Gastroesophageal sphincter (tissue), 4 donors: ENCODE measurements around the gene TMEM86A. TPM values are rescaled to one million over a fixed set of nuclear protein-coding genes. Genes with fewer than 3 reads are reported as not detected.

ENCODE experiments used
- ATAC-seq: fragments of 150-250 bp; one replicate; pipeline ENCODE4 v1.9.1; 2016; ENCODE audit warnings: mild to moderate bottlenecking, moderate library complexity
- H3K27ac ChIP-seq, 4 donors: fragments of 200-600 bp; sonication (generic) in 3 of 4; 1 replicate in 3 of 4; 2 replicates in 1 of 4; pipeline ENCODE4 v1.5.1; 2016 to 2019
- H3K27me3 ChIP-seq: fragments of 200-600 bp; sonication (generic); one replicate; pipeline ENCODE4 v1.5.1; 2019
- H3K36me3 ChIP-seq, 2 donors: fragments of 200-600 bp; sonication (generic); one replicate each; pipeline ENCODE4 v1.5.1; 2019; ENCODE audit warnings: control low read depth in 1 of 2
- H3K4me1 ChIP-seq, 3 donors: fragments of 200-600 bp; sonication (generic); 1 replicate in 2 of 3; 2 replicates in 1 of 3; pipeline ENCODE4 v1.5.1; 2016 to 2019; ENCODE audit warnings: control low read depth in 2 of 3
- H3K4me3 ChIP-seq, 2 donors: fragments of 200-600 bp; sonication (generic); one replicate each; pipeline ENCODE4 v1.5.1; 2019; ENCODE audit warnings: mild to moderate bottlenecking in 1 of 2, moderate library complexity in 1 of 2
- H3K9me3 ChIP-seq, 3 donors: fragments of 200-600 bp; sonication (generic); one replicate each; pipeline ENCODE4 v1.5.1; 2017 to 2019; ENCODE audit warnings: control low read depth in 2 of 3
- EP300 ChIP-seq: sonication (generic); formaldehyde crosslinking; IDR thresholded peaks from one replicate; pipeline ENCODE4 v1.6.1; 2017; ENCODE audit warnings: antibody characterized with exemption, mild to moderate bottlenecking
- POLR2A ChIP-seq, 2 donors: fragments of 450-650 bp; IDR thresholded peaks; one replicate each; pipeline ENCODE4 v1.6.1; 2017; ENCODE audit warnings: antibody characterized with exemption in 2 of 2, mild to moderate bottlenecking in 2 of 2, moderate library complexity in 1 of 2
- POLR2AphosphoS5 ChIP-seq: sonication (generic); formaldehyde crosslinking; IDR thresholded peaks from one replicate; pipeline ENCODE4 v1.6.1; 2017; ENCODE audit warnings: antibody characterized with exemption
- WGBS, 2 donors: methylation state at CpG; one replicate each; pipeline ENCODE4 v1.1.5; 2018; ENCODE audit warnings: low coverage in 1 of 2; 5-methylcytosine and 5-hydroxymethylcytosine counted together
- total RNA-seq, 4 donors: library from RNA; depleted of rRNA; stranded (reverse); fragments of >200 nt; gene quantifications; one replicate each; pipeline ENCODE4 v1.1.0, GENCODE V29; 2016
- TF ChIP-seq, protein P1 (sequence below), 4 experiments: fragments of 200-600 bp in 2 of 4; fragments of 450-650 bp in 2 of 4; sonication (generic) in 1 of 4; IDR thresholded peaks; one replicate each; pipeline ENCODE4 v1.5.1; 2017 to 2019; ENCODE audit warnings: antibody characterized with exemption in 4 of 4, mild to moderate bottlenecking in 2 of 4, moderate library complexity in 2 of 4

Gene TMEM86A
- total RNA-seq, 4 donors from 2014 or later = 2.6 to 5.5 (median 3.1) TPM

DNA sequence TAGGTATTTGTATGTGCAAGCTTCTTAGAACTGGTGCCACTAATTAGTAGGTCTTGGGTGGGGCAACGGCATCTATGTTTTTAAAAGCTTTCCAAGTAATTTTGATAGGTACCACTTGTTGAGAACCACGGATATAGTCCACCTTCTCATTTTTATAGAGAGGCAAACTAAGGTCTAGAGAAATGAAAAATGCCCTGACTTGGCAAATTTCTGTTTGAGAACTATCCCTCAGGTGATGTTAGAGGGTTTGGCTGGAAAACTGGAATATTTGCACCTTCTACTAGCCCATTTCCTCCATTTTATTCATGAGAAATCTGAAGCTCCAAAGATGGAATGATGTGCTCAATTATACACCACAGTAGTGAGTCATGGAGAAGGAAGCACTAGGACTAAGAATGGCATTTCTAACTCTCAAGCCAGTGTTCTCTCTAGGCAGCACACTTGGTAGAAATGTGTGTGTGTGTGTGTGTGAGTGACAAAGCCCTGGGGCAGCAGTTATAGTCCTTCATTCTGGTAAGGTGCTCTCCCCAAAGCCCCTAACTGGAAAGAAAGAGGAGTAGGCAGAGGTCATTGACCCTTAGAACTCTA is 1.8 kb upstream of the TMEM86A start:
- no peak overlapping the region for H3K27ac ChIP-seq
- peaks cover 0 to 10% of the 10 kb centered on the region in 2 donors for H3K36me3 ChIP-seq
- H3K4me3 ChIP-seq = no peak overlapping the region
- TF ChIP-seq POLR2AphosphoS5 = no peak
- TF ChIP-seq, protein P1, sequence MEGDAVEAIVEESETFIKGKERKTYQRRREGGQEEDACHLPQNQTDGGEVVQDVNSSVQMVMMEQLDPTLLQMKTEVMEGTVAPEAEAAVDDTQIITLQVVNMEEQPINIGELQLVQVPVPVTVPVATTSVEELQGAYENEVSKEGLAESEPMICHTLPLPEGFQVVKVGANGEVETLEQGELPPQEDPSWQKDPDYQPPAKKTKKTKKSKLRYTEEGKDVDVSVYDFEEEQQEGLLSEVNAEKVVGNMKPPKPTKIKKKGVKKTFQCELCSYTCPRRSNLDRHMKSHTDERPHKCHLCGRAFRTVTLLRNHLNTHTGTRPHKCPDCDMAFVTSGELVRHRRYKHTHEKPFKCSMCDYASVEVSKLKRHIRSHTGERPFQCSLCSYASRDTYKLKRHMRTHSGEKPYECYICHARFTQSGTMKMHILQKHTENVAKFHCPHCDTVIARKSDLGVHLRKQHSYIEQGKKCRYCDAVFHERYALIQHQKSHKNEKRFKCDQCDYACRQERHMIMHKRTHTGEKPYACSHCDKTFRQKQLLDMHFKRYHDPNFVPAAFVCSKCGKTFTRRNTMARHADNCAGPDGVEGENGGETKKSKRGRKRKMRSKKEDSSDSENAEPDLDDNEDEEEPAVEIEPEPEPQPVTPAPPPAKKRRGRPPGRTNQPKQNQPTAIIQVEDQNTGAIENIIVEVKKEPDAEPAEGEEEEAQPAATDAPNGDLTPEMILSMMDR (IDR thresholded peaks at IDR 0.05) = no peak
- no peak for TF ChIP-seq EP300
- no peak for TF ChIP-seq POLR2A (IDR thresholded peaks at IDR 0.05)
- H3K4me1 ChIP-seq = peaks cover 0 to 23% (median 0%) of the 10 kb centered on the region in 3 donors
- no peak for ATAC-seq
- no peaks in the 10 kb centered on the region for H3K9me3 ChIP-seq
- no peaks in the 10 kb centered on the region for H3K27me3 ChIP-seq
- 67 to 87% methylated on average over 1 to 2 of the region's 2 CpGs for WGBS, 2 donors

DNA sequence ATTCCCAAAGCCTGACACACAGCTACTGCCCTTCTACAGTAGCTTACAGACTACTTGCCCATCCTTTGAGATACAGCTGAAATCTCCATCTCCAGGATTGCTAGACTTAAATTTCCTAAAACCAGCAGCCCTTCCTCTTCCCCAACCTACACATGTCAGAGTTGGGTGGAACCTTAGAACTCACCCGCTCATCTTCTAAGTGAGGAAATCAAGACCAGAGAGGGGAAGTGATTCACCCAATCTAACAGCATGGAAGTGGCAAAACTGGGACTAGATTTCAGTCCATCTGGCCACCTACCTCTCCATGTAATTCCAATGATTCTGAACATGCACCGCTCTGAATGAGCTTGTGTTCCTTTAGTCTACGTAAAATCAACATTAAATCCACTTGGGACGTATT is 1.0 kb upstream of the TMEM86A start:
- 96% methylated on average over 3 of the region's 4 CpGs for WGBS, 2 donors
- Histone ChIP-seq H3K4me3 (no peak overlapping the region), H3K36me3 (peaks cover 0 to 18% of the 10 kb centered on the region in 2 donors), H3K27me3 (no peaks in the 10 kb centered on the region), H3K27ac (peak overlapping the region in 2 of 4 donors; percentile 19 to 90), H3K4me1 (peaks cover 0 to 23% (median 0%) of the 10 kb centered on the region in 3 donors), H3K9me3 (no peaks in the 10 kb centered on the region)
- ATAC-seq = no peak
- TF ChIP-seq EP300 (no peak), POLR2A (IDR thresholded peaks at IDR 0.05) (no peak)

DNA sequence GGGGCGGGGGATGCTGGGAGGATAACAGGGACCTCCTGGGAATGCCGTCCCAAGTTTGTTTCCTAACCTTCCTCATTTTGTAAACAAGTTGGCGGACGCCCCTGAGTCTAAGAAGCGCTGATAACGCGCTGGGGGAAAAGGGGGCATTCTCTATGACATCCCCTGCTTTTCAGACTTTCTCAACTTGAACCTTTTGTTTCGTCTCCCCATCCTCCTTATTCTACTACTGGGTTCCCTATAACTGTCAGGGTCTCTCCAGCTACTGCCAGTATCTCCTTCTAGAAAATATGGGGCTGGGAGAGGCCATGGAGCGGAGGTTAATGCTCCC is 654 bp downstream of the TMEM86A start:
- H3K27me3 ChIP-seq = no peaks in the 10 kb centered on the region
- H3K4me3 ChIP-seq = peak overlapping the region; percentile 48 to 98
- 6 to 12% methylated on average over 7 to 8 of the region's 9 CpGs for WGBS, 2 donors
- H3K9me3 ChIP-seq = no peaks in the 10 kb centered on the region
- TF ChIP-seq EP300 = no peak
- TF ChIP-seq, protein P1 (IDR thresholded peaks at IDR 0.05) = no peak
- TF ChIP-seq POLR2A (IDR thresholded peaks at IDR 0.05) = no peak
- TF ChIP-seq POLR2AphosphoS5 = no peak
- ATAC-seq = no peak
- H3K4me1 ChIP-seq = peaks cover 0 to 23% (median 0%) of the 10 kb centered on the region in 3 donors
- H3K27ac ChIP-seq = peak overlapping the region in 3 of 4 donors; percentile 81 to 90 (median 86)
- H3K36me3 ChIP-seq = peaks cover 0 to 24% of the 10 kb centered on the region in 2 donors

DNA sequence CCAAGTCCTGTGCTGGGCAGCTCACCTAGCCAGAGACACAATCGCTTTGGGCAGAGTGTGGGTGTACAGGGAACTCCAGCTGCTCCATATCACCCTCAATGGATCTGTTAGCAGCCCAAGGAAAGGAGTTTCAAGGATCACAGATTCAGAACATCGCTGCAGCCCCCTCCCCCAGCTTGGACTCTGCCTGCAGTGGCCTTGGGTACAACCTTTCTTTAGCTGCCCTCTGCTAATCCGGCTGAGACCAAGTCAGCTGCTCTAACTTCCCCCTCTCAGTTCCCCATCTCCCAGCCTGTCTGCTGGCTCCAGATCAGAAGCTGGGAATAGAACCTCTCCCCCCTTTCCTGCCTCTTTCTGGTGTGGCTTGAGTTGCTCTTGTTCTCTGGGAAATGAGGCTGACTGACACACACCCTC is 1.3 kb downstream of the TMEM86A start:
- 50% methylated on average over 2 of the region's 3 CpGs; no CpG with 5 or more reads in 1 of the 2 donors for WGBS, 2 donors
- TF ChIP-seq POLR2AphosphoS5 (no peak), EP300 (no peak), POLR2A (IDR thresholded peaks at IDR 0.05) (no peak)
- TF ChIP-seq, protein P1 (IDR thresholded peaks at IDR 0.05) = no peak
- Histone ChIP-seq H3K4me3 (peak overlapping the region in 1 of 2 donors; percentile 98), H3K27me3 (no peaks in the 10 kb centered on the region), H3K27ac (peak overlapping the region in 2 of 4 donors; percentile 81 to 90), H3K4me1 (peaks cover 0 to 29% (median 0%) of the 10 kb centered on the region in 3 donors), H3K9me3 (no peaks in the 10 kb centered on the region), H3K36me3 (peaks cover 0 to 24% of the 10 kb centered on the region in 2 donors)
- ATAC-seq = no peak

DNA sequence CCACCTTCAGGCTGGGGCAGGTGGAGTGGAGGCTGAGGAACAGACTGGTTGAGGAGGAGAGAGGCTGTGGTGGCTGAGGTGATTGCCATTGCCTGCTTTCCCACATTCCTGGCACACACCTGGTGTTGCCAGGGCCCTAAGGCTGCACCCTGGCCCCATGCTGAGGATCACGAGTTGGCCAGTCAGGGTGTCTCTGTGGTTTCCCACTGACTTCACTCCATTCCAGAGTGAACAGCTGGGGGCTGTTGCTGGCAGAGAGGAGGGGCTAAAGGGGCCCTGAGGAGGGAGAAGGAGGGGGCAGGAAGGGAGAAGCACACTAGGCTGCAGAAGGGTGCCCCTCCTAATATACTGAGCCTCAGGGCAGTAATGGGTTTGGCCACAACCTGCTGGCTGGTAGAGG is 1.8 kb downstream of the TMEM86A start:
- H3K27me3 ChIP-seq = no peaks in the 10 kb centered on the region
- peaks cover 0 to 24% of the 10 kb centered on the region in 2 donors for H3K36me3 ChIP-seq
- H3K4me3 ChIP-seq = no peak overlapping the region
- peaks cover 0 to 34% (median 3%) of the 10 kb centered on the region in 3 donors for H3K4me1 ChIP-seq
- no CpG with 5 or more reads among the region's 1 CpG for WGBS, 2 donors
- H3K9me3 ChIP-seq = no peaks in the 10 kb centered on the region
- no peak for ATAC-seq
- no peak for TF ChIP-seq POLR2AphosphoS5
- TF ChIP-seq EP300 = no peak
- TF ChIP-seq, protein P1 (IDR thresholded peaks at IDR 0.05) = no peak
- no peak for TF ChIP-seq POLR2A (IDR thresholded peaks at IDR 0.05)
- no peak overlapping the region for H3K27ac ChIP-seq
